RWPE2 (cell line): ENCODE data around the gene TMEM139.
A peak's percentile ranks its signal among the peaks of the same experiment; 100 is the strongest.

Source experiments
- ATAC-seq: fragments of 200-7000 bp; cut with Tn5 transposase; 3 replicates; pipeline ENCODE4 v1.9.1; 2021; ENCODE audit warnings: low read depth
- DNase-seq: peaks from one replicate; pipeline ENCODE4 v3.0.0-alpha.2; 2020; ENCODE audit warnings: low spot score
- H3K27ac ChIP-seq: fragments of 450-650 bp; 2 replicates; pipeline ENCODE4 v1.5.1; 2017; ENCODE audit warnings: mild to moderate bottlenecking; ENCODE audit not compliant: poor library complexity, severe bottlenecking
- H3K27me3 ChIP-seq: fragments of 250-450 bp; sonication (Bioruptor Pico); 2 replicates; pipeline ENCODE4 v1.5.1; 2021; ENCODE audit warnings: mild to moderate bottlenecking, moderate library complexity; ENCODE audit not compliant: insufficient read depth, poor library complexity, severe bottlenecking
- H3K36me3 ChIP-seq: fragments of 250-450 bp; sonication (Bioruptor Pico); 2 replicates; pipeline ENCODE4 v1.5.1; 2020; ENCODE audit warnings: low read depth, mild to moderate bottlenecking, moderate library complexity
- H3K4me1 ChIP-seq: fragments of 250-450 bp; sonication (Bioruptor Pico); 2 replicates; pipeline ENCODE4 v1.5.1; 2021; ENCODE audit warnings: mild to moderate bottlenecking, moderate library complexity; ENCODE audit not compliant: insufficient read depth, poor library complexity, severe bottlenecking
- H3K4me3 ChIP-seq: fragments of 250-450 bp; sonication (Bioruptor Pico); 2 replicates; pipeline ENCODE4 v1.5.1; 2021; ENCODE audit warnings: mild to moderate bottlenecking, moderate library complexity; ENCODE audit not compliant: severe bottlenecking
- H3K9me3 ChIP-seq: fragments of 250-450 bp; sonication (Bioruptor Pico); 2 replicates; pipeline ENCODE4 v1.5.1; 2021; ENCODE audit warnings: mild to moderate bottlenecking, moderate library complexity; ENCODE audit not compliant: severe bottlenecking
- TF ChIP-seq, protein P1 (sequence below): fragments of 450-650 bp; IDR thresholded peaks from one replicate; pipeline ENCODE4 v1.5.1; 2017; ENCODE audit warnings: mild to moderate bottlenecking, moderate library complexity; ENCODE audit not compliant: poor library complexity, severe bottlenecking

TMEM139 gene

DNA sequence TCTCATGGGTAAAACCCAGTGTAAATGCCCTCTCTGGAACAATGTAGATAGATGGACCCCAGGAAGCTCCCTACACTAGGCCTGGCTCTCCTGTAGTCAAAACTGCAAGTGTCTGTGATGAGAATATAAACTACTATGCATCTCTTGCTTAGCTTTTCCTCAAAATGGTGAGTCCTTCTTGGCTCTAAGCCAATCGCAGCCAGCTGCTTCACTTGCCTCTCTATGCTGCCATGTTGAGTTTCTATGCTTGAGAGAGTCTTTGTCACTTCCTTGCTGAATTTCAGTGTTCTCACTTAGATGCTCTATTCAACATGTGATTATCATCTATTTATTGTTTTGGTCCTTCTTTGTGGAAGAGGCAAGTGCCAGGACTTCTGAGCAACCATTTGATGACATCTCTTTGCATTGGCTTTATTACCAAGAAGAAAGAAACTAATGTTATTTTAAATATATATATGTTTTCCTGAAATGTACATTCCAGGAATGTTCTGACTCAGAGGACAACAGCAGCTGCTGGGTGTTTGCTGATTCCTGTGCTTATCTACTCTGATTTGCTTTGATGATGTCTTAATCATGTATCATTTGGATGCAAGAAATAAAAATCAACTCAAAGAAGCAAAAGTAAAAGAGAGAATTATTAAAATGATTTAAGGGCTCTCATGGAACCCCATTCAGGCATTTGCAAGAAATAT, 46.3 kb upstream of the TMEM139 start:
- DNase-seq: no peak
- no peak overlapping the region for H3K4me3 ChIP-seq
- ATAC-seq: no peak
- H3K27me3 ChIP-seq: no peaks in the 10 kb centered on the region
- H3K9me3 ChIP-seq: no peaks in the 10 kb centered on the region
- TF ChIP-seq, protein P1, sequence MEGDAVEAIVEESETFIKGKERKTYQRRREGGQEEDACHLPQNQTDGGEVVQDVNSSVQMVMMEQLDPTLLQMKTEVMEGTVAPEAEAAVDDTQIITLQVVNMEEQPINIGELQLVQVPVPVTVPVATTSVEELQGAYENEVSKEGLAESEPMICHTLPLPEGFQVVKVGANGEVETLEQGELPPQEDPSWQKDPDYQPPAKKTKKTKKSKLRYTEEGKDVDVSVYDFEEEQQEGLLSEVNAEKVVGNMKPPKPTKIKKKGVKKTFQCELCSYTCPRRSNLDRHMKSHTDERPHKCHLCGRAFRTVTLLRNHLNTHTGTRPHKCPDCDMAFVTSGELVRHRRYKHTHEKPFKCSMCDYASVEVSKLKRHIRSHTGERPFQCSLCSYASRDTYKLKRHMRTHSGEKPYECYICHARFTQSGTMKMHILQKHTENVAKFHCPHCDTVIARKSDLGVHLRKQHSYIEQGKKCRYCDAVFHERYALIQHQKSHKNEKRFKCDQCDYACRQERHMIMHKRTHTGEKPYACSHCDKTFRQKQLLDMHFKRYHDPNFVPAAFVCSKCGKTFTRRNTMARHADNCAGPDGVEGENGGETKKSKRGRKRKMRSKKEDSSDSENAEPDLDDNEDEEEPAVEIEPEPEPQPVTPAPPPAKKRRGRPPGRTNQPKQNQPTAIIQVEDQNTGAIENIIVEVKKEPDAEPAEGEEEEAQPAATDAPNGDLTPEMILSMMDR: no peak
- peaks cover 4% of the 10 kb centered on the region for H3K4me1 ChIP-seq
- H3K27ac ChIP-seq: no peak overlapping the region
- no peaks in the 10 kb centered on the region for H3K36me3 ChIP-seq

DNA sequence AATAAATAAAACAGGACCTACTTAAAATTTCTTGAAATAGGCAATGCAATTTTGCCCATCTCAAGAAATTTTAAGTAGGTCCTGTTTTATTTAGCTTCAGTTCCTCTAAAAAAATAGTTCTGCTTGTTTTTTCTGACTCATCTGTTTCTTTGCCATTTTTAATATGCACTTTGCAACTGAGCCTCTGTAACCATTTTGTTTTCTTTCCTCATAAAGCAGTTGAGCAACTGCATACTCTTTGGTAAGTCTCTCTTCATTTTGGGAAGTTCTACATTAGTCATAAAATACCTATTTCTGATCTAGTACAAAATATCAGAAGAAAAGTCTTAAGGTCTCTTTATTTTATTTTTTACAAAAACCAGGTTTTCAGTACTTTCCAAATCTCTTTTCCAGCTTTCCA, 44.9 kb upstream of the TMEM139 start:
- Histone ChIP-seq H3K9me3 (no peaks in the 10 kb centered on the region), H3K4me3 (no peak overlapping the region), H3K4me1 (peaks cover 10% of the 10 kb centered on the region), H3K27ac (no peak overlapping the region), H3K27me3 (no peaks in the 10 kb centered on the region), H3K36me3 (no peaks in the 10 kb centered on the region)
- ATAC-seq: 0 out of 3 replicates have a peak, but pooled peaks have one; percentile 32
- DNase-seq: no peak
- TF ChIP-seq, protein P1: no peak

DNA sequence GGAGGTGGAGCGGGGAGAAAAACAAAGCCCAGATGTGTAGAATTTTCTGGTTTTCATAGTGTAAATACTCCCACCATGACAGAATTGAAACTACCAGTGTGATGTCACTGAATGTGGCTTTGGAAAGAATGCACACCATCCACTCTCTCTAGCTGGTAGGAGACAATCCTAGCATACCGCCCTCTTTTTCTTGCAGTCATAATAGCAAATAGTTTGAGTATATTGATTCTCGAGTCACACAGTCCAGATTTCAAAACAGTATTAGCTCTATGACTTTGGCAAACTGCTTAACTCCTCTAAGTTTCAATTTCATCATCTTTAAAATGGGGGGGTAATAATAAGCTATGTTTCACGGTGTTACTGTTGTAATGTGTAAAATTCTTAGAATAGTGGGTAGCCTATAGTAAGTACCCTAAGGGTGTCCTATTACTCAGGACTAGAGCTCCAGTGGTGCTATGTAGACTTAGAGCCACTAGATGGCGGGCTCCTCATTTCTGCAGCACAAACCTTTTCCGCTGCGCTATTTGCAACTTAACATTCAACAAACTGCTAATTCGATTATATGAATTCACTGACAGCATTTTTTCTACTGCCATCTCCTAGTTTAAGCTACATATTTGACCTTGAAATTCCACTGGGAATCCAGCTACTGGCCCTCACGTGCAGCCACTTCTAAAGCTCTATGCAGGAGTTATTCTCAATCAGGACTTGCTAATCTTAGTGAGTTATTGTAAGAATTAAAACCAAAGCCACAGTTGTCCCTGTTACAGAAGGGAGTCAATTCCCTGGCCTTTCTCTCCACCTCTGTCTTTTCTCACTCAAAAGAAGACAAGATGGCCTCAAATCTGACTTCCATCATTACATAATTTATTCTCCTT, 44.2 kb upstream of the TMEM139 start:
- DNase-seq (no peak), ATAC-seq (peak; percentile 76)
- Histone ChIP-seq H3K27me3 (no peaks in the 10 kb centered on the region), H3K4me3 (no peak overlapping the region), H3K27ac (no peak overlapping the region), H3K4me1 (peaks cover 17% of the 10 kb centered on the region), H3K36me3 (no peaks in the 10 kb centered on the region), H3K9me3 (no peaks in the 10 kb centered on the region)
- TF ChIP-seq, protein P1: peak; percentile 97

DNA sequence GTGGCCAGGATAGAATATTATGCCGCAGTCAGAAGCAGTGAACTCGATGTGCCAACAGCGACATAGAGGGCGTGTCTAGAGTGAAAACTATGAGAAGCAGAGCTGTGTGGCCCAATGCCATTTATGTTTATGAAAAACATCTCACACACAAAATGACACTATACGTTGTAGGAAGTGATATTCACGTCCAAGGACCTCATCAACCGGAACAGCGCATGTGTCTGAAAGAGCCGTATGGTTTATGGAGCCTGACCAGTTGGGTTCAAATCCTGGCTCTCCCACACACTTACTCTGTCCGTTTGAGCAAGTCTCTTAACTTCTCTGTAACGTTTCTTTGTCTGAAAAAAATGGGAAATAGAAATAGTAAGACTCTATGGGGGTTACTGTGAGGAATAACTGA, 42.5 kb upstream of the TMEM139 start:
- TF ChIP-seq, protein P1: no peak
- H3K9me3 ChIP-seq: no peaks in the 10 kb centered on the region
- no peaks in the 10 kb centered on the region for H3K36me3 ChIP-seq
- no peak overlapping the region for H3K27ac ChIP-seq
- ATAC-seq: no peak
- peaks cover 18% of the 10 kb centered on the region for H3K4me1 ChIP-seq
- H3K27me3 ChIP-seq: no peaks in the 10 kb centered on the region
- no peak overlapping the region for H3K4me3 ChIP-seq
- DNase-seq: no peak
